H1 (cell line): ENCODE results near the gene KRT5. TPM values are rescaled to one million over a fixed set of nuclear protein-coding genes. Genes with fewer than 3 reads are reported as not detected.

Experiments used
- BCL11A ChIP-seq, 2 experiments: IDR thresholded peaks; one replicate each; pipeline ENCODE4 v1.6.1; 2011; ENCODE audit warnings: low read depth in 2 of 2, low read length in 2 of 2, mild to moderate bottlenecking in 2 of 2
- BRCA1 ChIP-seq: IDR thresholded peaks from 2 replicates; pipeline ENCODE4 v1.6.1; 2012; ENCODE audit warnings: low read depth, low read length, improper control_type of control experiment
- CEBPB ChIP-seq: IDR thresholded peaks from 2 replicates; pipeline ENCODE4 v1.6.1; 2012; ENCODE audit warnings: low read depth, low read length
- CHD1 ChIP-seq: IDR thresholded peaks from 2 replicates; pipeline ENCODE4 v1.6.1; 2012; ENCODE audit warnings: low read depth, low read length, improper control_type of control experiment
- GTF2F1 ChIP-seq: IDR thresholded peaks from 2 replicates; pipeline ENCODE4 v1.6.1; 2012; ENCODE audit warnings: low read depth, low read length, improper control_type of control experiment, borderline replicate concordance
- KDM5A ChIP-seq: fragments of 200-600 bp; IDR thresholded peaks from 2 replicates; pipeline ENCODE4 v1.7.1; 2012; ENCODE audit warnings: mild to moderate bottlenecking, low read length, inconsistent platforms, mixed read lengths
- MAX ChIP-seq: IDR thresholded peaks from 2 replicates; pipeline ENCODE4 v1.6.1; 2012; ENCODE audit warnings: inconsistent platforms
- PHF8 ChIP-seq: fragments of 200-600 bp; sonication (generic); conservative IDR thresholded peaks from 2 replicates; pipeline ENCODE4 v1.7.1; 2012; ENCODE audit warnings: low read depth, mild to moderate bottlenecking, inconsistent platforms, low read length, moderate library complexity
- POU5F1 ChIP-seq: IDR thresholded peaks from 2 replicates; pipeline ENCODE4 v1.6.1; 2011; ENCODE audit warnings: low read depth, mild to moderate bottlenecking, low read length, moderate library complexity
- RXRA ChIP-seq: IDR thresholded peaks from 2 replicates; pipeline ENCODE4 v1.6.1; 2011; ENCODE audit warnings: low read depth, mild to moderate bottlenecking, low read length, moderate library complexity; ENCODE audit not compliant: insufficient read depth
- SIRT6 ChIP-seq: IDR thresholded peaks from one replicate; pipeline ENCODE4 v1.7.1; 2012; ENCODE audit warnings: low read length, inconsistent platforms
- polyA plus RNA-seq, 7 experiments: library from polyadenylated mRNA; depleted of rRNA in 3 of 7; stranded (reverse) in 5 of 7; unstranded in 2 of 7; fragments of >200 nt in 5 of 7; fragments of 200-250 nt in 2 of 7; gene quantifications; 1 replicate in 5 of 7; 2 replicates in 1 of 7; 4 replicates in 1 of 7; pipeline versions ENCODE4 v1.2.1 to v1.2.3, GENCODE V29; 2011 to 2013; ENCODE audit warnings: missing spikeins in 2 of 7, mixed read lengths in 2 of 7
- total RNA-seq: library from RNA; stranded (reverse); fragmentation: NEBNext Ultra II Directional; extraction: Animal tissue kit (Norgen Biotek cat#: 25700); gene quantifications from 2 replicates; pipeline ENCODE4 v1.2.1, GENCODE V29; 2021
- TF ChIP-seq, protein P1 (sequence below): fragments of 300-600 bp; sonication (generic); IDR thresholded peaks from 2 replicates; pipeline ENCODE4 v1.7.1; 2012; ENCODE audit warnings: low read length, moderate library complexity, mild to moderate bottlenecking, inconsistent platforms; ENCODE audit not compliant: insufficient replicate concordance

KRT5 gene
- total and polyA plus RNA-seq, 2 of the 8 experiments (the other 6 are each of a cell fraction or from before 2014, with no cell fraction given), result 0.18 TPM; not detected in 1

DNA sequence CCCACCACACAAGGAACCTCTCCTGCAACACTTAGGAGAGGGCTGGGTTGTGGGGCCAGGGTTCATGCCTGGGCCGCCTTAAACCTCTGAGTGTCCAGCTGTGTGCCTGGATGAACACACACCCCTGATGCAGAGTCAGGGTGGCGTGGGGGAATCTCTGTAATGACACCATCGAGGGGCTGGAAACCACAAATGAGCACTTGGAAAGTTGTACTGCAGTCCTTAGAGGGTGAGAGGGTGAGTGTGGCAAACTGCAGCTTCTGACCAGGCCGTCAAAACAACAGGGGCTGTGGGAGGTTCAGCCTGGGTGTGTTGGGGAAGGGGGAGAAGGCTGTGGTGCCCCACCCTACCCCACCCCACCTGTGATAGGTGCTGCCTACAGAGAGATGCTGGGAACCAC, 12.4 kb upstream of the KRT5 start (continued):
- TF ChIP-seq, protein P1, sequence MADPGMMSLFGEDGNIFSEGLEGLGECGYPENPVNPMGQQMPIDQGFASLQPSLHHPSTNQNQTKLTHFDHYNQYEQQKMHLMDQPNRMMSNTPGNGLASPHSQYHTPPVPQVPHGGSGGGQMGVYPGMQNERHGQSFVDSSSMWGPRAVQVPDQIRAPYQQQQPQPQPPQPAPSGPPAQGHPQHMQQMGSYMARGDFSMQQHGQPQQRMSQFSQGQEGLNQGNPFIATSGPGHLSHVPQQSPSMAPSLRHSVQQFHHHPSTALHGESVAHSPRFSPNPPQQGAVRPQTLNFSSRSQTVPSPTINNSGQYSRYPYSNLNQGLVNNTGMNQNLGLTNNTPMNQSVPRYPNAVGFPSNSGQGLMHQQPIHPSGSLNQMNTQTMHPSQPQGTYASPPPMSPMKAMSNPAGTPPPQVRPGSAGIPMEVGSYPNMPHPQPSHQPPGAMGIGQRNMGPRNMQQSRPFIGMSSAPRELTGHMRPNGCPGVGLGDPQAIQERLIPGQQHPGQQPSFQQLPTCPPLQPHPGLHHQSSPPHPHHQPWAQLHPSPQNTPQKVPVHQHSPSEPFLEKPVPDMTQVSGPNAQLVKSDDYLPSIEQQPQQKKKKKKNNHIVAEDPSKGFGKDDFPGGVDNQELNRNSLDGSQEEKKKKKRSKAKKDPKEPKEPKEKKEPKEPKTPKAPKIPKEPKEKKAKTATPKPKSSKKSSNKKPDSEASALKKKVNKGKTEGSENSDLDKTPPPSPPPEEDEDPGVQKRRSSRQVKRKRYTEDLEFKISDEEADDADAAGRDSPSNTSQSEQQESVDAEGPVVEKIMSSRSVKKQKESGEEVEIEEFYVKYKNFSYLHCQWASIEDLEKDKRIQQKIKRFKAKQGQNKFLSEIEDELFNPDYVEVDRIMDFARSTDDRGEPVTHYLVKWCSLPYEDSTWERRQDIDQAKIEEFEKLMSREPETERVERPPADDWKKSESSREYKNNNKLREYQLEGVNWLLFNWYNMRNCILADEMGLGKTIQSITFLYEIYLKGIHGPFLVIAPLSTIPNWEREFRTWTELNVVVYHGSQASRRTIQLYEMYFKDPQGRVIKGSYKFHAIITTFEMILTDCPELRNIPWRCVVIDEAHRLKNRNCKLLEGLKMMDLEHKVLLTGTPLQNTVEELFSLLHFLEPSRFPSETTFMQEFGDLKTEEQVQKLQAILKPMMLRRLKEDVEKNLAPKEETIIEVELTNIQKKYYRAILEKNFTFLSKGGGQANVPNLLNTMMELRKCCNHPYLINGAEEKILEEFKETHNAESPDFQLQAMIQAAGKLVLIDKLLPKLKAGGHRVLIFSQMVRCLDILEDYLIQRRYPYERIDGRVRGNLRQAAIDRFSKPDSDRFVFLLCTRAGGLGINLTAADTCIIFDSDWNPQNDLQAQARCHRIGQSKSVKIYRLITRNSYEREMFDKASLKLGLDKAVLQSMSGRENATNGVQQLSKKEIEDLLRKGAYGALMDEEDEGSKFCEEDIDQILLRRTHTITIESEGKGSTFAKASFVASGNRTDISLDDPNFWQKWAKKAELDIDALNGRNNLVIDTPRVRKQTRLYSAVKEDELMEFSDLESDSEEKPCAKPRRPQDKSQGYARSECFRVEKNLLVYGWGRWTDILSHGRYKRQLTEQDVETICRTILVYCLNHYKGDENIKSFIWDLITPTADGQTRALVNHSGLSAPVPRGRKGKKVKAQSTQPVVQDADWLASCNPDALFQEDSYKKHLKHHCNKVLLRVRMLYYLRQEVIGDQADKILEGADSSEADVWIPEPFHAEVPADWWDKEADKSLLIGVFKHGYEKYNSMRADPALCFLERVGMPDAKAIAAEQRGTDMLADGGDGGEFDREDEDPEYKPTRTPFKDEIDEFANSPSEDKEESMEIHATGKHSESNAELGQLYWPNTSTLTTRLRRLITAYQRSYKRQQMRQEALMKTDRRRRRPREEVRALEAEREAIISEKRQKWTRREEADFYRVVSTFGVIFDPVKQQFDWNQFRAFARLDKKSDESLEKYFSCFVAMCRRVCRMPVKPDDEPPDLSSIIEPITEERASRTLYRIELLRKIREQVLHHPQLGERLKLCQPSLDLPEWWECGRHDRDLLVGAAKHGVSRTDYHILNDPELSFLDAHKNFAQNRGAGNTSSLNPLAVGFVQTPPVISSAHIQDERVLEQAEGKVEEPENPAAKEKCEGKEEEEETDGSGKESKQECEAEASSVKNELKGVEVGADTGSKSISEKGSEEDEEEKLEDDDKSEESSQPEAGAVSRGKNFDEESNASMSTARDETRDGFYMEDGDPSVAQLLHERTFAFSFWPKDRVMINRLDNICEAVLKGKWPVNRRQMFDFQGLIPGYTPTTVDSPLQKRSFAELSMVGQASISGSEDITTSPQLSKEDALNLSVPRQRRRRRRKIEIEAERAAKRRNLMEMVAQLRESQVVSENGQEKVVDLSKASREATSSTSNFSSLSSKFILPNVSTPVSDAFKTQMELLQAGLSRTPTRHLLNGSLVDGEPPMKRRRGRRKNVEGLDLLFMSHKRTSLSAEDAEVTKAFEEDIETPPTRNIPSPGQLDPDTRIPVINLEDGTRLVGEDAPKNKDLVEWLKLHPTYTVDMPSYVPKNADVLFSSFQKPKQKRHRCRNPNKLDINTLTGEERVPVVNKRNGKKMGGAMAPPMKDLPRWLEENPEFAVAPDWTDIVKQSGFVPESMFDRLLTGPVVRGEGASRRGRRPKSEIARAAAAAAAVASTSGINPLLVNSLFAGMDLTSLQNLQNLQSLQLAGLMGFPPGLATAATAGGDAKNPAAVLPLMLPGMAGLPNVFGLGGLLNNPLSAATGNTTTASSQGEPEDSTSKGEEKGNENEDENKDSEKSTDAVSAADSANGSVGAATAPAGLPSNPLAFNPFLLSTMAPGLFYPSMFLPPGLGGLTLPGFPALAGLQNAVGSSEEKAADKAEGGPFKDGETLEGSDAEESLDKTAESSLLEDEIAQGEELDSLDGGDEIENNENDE, result no peak
- no peak for TF ChIP-seq CHD1
- no peak for TF ChIP-seq POU5F1
- no peak for TF ChIP-seq RXRA
- no peak for TF ChIP-seq KDM5A
- TF ChIP-seq CEBPB, result no peak
- no peak for TF ChIP-seq GTF2F1
- TF ChIP-seq BCL11A (IDR thresholded peaks at IDR 0.05; ENCODE audit: low read depth in 2 of 2, low read length in 2 of 2), result no peak
- no peak for TF ChIP-seq PHF8
- no peak for TF ChIP-seq BRCA1
- TF ChIP-seq SIRT6, result no peak
- TF ChIP-seq MAX, result no peak
